Measurements from ENCODE around the gene STYXL1.
"Not testable (repeated sequence)": the region's sequence is repeated elsewhere in the genome, so short reads cannot be mapped to it uniquely, and the experiment has no call there.

STYXL1 gene

DNA sequence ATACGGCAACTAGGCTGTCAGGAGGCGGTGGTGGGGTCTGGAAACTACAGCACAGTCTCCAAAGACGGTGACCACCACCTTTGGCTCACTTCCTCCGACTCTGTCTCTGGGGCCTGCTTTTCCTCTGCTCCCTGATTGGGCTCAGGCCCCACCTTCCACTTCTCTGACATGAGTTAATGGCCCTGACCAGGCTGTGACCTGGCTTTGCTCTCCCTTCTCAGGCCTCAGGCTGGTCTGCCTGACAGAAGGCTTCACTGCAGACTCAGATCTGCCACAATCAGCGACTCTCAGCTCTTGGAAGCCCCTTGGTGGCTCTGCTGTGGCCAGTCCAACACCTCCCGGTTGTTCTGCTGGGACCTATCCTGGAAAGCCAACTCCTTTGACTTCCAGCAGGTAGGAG, 7.7 kb downstream of the STYXL1 start:
- H3K36me3 ChIP-seq (ENCODE audit: control insufficient read depth, insufficient read depth, low read length) = no peaks in the 10 kb centered on the region
- no peak overlapping the region for H3K56ac ChIP-seq (ENCODE audit: low read length)
- no peak overlapping the region for H3K18ac ChIP-seq (ENCODE audit: low read length)
- no peak overlapping the region for H4K8ac ChIP-seq (ENCODE audit: low read depth, low read length)
- H3K4me3 ChIP-seq (ENCODE audit: low read length) = no peak overlapping the region
- H2BK15ac ChIP-seq (replicated peaks; ENCODE audit: low read depth) = no peak overlapping the region
- no peak overlapping the region for H2BK5ac ChIP-seq (ENCODE audit: low read length)
- H3K4ac ChIP-seq (ENCODE audit: low read depth, low read length) = no peak overlapping the region
- H3K27me3 ChIP-seq (ENCODE audit: insufficient read depth, low read length, poor library complexity) = no peaks in the 10 kb centered on the region
- H3K4me1 ChIP-seq (ENCODE audit: control insufficient read depth, low read depth, low read length) = no peaks in the 10 kb centered on the region
- H3K79me2 ChIP-seq (ENCODE audit: control insufficient read depth, insufficient read depth, low read length) = no peaks in the 10 kb centered on the region
- peaks cover 7% of the 10 kb centered on the region for H3K79me1 ChIP-seq (ENCODE audit: low read length)
- H3K4me2 ChIP-seq (ENCODE audit: low read length) = no peak overlapping the region
- no CpG with 5 or more reads among the region's 6 CpGs for WGBS (ENCODE audit: extremely low coverage, insufficient coverage, low lambda C conversion rate)
- H3K23ac ChIP-seq (ENCODE audit: low read length) = no peak overlapping the region
- H3K27ac ChIP-seq (ENCODE audit: low read depth, low read length) = no peak overlapping the region
- no peak for DNase-seq
- H4K5ac ChIP-seq (ENCODE audit: low read length) = no peak overlapping the region
- no peak overlapping the region for H2AK5ac ChIP-seq (ENCODE audit: low read length)
- no peak overlapping the region for H3K9ac ChIP-seq (ENCODE audit: low read length)
- no peak overlapping the region for H2BK120ac ChIP-seq (ENCODE audit: low read depth, low read length)

DNA sequence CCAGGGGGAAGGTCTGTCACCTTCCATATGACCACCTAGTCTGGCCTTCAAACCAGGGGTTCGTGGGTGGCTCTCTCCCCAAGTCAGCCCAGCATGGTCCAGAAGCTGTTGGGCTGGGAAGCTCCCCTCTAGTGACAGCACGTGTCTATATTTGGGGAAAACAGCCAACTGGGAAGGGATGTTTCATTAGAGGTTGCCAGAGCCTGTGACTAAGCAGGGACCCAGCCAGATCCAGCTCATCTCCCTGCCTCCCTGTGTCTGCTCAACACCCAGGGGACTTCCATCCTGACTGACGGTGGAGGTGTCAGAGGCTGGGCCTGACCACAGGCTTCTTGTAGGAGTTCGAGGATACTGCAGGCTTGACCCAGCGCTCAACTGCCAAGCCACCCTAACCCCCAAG, 10.5 kb downstream of the STYXL1 start:
- H3K23ac ChIP-seq (ENCODE audit: low read length) = no peak overlapping the region

DNA sequence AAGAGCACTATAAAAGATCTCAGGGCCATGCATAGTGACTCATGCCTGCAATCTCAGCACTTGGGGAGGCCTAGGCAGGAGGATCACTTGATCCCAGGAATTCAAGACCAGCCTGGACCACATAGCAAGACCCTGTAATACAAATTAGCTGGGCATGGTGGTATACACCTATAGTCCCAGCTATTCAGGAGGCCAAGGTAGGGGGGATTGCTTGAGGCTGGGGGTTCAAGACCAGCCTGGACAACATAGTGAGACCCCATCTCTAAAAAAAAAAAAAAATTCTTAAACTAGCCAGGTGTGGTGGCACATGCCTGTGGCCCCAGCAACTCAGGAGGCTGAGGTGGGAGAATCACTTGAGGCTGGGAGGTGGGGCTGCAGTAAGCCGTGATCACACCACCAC, 15.8 kb downstream of the STYXL1 start:
- Histone ChIP-seq H3K23ac (ENCODE audit: low read length) (no peak overlapping the region), H2AK5ac (ENCODE audit: low read length) (no peak overlapping the region), H2BK15ac (replicated peaks; ENCODE audit: low read depth) (no peak overlapping the region), H3K27me3 (ENCODE audit: insufficient read depth, low read length, poor library complexity) (no peaks in the 10 kb centered on the region), H4K8ac (ENCODE audit: low read depth, low read length) (no peak overlapping the region), H3K79me1 (ENCODE audit: low read length) (no peaks in the 10 kb centered on the region), H3K4me1 (ENCODE audit: control insufficient read depth, low read depth, low read length) (no peaks in the 10 kb centered on the region), H3K9ac (ENCODE audit: low read length) (no peak overlapping the region), H3K27ac (ENCODE audit: low read depth, low read length) (no peak overlapping the region), H3K18ac (ENCODE audit: low read length) (no peak overlapping the region), H3K4me2 (ENCODE audit: low read length) (no peak overlapping the region), H2BK120ac (ENCODE audit: low read depth, low read length) (no peak overlapping the region), H2BK5ac (ENCODE audit: low read length) (no peak overlapping the region), H4K5ac (ENCODE audit: low read length) (no peak overlapping the region), H3K4ac (ENCODE audit: low read depth, low read length) (no peak overlapping the region), H3K4me3 (ENCODE audit: low read length) (no peak overlapping the region), H3K36me3 (ENCODE audit: control insufficient read depth, insufficient read depth, low read length) (no peaks in the 10 kb centered on the region), H3K79me2 (ENCODE audit: control insufficient read depth, insufficient read depth, low read length) (no peaks in the 10 kb centered on the region), H3K56ac (ENCODE audit: low read length) (no peak overlapping the region)
- no peak for DNase-seq
- no CpG with 5 or more reads among the region's 1 CpG for WGBS (ENCODE audit: extremely low coverage, insufficient coverage, low lambda C conversion rate)

More for the DNA sequence above, 10.5 kb downstream of the STYXL1 start:
- H2BK15ac ChIP-seq (replicated peaks; ENCODE audit: low read depth) = no peak overlapping the region
- DNase-seq = no peak
- no peak overlapping the region for H2BK120ac ChIP-seq (ENCODE audit: low read depth, low read length)
- no peak overlapping the region for H3K4me2 ChIP-seq (ENCODE audit: low read length)
- no peaks in the 10 kb centered on the region for H3K27me3 ChIP-seq (ENCODE audit: insufficient read depth, low read length, poor library complexity)
- no peak overlapping the region for H4K5ac ChIP-seq (ENCODE audit: low read length)
- H3K56ac ChIP-seq (ENCODE audit: low read length) = no peak overlapping the region
- no peak overlapping the region for H3K27ac ChIP-seq (ENCODE audit: low read depth, low read length)
- peaks cover 2% of the 10 kb centered on the region for H3K79me1 ChIP-seq (ENCODE audit: low read length)
- H3K18ac ChIP-seq (ENCODE audit: low read length) = no peak overlapping the region
- H3K4ac ChIP-seq (ENCODE audit: low read depth, low read length) = no peak overlapping the region
- no CpG with 5 or more reads among the region's 5 CpGs for WGBS (ENCODE audit: extremely low coverage, insufficient coverage, low lambda C conversion rate)
- no peaks in the 10 kb centered on the region for H3K36me3 ChIP-seq (ENCODE audit: control insufficient read depth, insufficient read depth, low read length)
- H3K79me2 ChIP-seq (ENCODE audit: control insufficient read depth, insufficient read depth, low read length) = no peaks in the 10 kb centered on the region
- no peak overlapping the region for H2AK5ac ChIP-seq (ENCODE audit: low read length)
- H4K8ac ChIP-seq (ENCODE audit: low read depth, low read length) = no peak overlapping the region
- no peaks in the 10 kb centered on the region for H3K4me1 ChIP-seq (ENCODE audit: control insufficient read depth, low read depth, low read length)
- H2BK5ac ChIP-seq (ENCODE audit: low read length) = no peak overlapping the region
- H3K9ac ChIP-seq (ENCODE audit: low read length) = no peak overlapping the region
- H3K4me3 ChIP-seq (ENCODE audit: low read length) = no peak overlapping the region

DNA sequence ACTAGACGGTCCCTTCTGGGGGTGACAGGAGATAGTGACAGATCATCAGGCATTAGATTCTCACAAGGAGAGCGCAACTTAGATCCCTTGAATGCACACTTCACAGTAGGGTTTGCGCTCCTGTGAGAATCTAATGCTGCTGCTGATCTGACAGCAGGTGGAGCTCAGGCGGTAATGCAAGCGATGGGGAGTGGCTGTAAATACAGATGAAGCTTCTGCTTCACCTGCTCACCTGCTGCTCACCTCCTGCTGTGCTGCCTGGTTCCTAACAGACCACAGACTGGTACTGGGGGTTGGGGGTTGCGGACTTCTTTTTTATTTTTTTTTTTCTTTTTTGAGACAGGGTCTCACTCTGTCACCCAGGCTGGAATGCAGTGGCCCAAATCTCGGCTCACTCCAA, 18.1 kb downstream of the STYXL1 start:
- not testable (repeated sequence) for H3K79me2 ChIP-seq (ENCODE audit: control insufficient read depth, insufficient read depth, low read length); H3K4ac ChIP-seq (ENCODE audit: low read depth, low read length); H3K9ac ChIP-seq (ENCODE audit: low read length); H2BK15ac ChIP-seq (replicated peaks; ENCODE audit: low read depth); H3K27ac ChIP-seq (ENCODE audit: low read depth, low read length); H3K4me3 ChIP-seq (ENCODE audit: low read length); H4K8ac ChIP-seq (ENCODE audit: low read depth, low read length); H3K18ac ChIP-seq (ENCODE audit: low read length); H3K36me3 ChIP-seq (ENCODE audit: control insufficient read depth, insufficient read depth, low read length); H3K4me2 ChIP-seq (ENCODE audit: low read length); H3K4me1 ChIP-seq (ENCODE audit: control insufficient read depth, low read depth, low read length); H4K5ac ChIP-seq (ENCODE audit: low read length); H3K23ac ChIP-seq (ENCODE audit: low read length); H3K56ac ChIP-seq (ENCODE audit: low read length); H2BK120ac ChIP-seq (ENCODE audit: low read depth, low read length); DNase-seq; H3K27me3 ChIP-seq (ENCODE audit: insufficient read depth, low read length, poor library complexity); H2AK5ac ChIP-seq (ENCODE audit: low read length); H2BK5ac ChIP-seq (ENCODE audit: low read length); H3K79me1 ChIP-seq (ENCODE audit: low read length)
- WGBS (ENCODE audit: extremely low coverage, insufficient coverage, low lambda C conversion rate) = no CpG with 5 or more reads among the region's 7 CpGs

DNA sequence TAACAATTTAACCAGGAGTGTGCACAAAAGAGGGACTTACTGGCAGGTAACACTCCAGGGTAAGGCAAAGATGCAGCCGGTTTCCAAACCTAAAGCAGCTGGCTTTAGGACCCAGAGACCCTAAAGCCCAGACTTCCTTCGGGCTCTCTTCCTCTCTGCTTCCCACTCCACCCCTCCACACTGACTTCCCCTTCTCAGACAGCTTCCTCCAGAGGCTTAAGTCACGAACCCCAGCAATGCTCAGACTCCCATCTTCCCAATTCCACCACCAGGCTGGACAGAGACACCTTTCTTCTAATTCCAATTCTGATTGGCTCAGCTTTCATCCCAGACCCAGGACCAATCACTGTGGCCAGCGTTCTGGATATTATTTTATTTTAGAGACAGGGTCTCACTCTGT, 24.8 kb downstream of the STYXL1 start:
- peak; percentile 26 for DNase-seq
- no peak overlapping the region for H3K4ac ChIP-seq (ENCODE audit: low read depth, low read length)
- WGBS (ENCODE audit: extremely low coverage, insufficient coverage, low lambda C conversion rate) = no CpG with 5 or more reads among the region's 4 CpGs

DNA sequence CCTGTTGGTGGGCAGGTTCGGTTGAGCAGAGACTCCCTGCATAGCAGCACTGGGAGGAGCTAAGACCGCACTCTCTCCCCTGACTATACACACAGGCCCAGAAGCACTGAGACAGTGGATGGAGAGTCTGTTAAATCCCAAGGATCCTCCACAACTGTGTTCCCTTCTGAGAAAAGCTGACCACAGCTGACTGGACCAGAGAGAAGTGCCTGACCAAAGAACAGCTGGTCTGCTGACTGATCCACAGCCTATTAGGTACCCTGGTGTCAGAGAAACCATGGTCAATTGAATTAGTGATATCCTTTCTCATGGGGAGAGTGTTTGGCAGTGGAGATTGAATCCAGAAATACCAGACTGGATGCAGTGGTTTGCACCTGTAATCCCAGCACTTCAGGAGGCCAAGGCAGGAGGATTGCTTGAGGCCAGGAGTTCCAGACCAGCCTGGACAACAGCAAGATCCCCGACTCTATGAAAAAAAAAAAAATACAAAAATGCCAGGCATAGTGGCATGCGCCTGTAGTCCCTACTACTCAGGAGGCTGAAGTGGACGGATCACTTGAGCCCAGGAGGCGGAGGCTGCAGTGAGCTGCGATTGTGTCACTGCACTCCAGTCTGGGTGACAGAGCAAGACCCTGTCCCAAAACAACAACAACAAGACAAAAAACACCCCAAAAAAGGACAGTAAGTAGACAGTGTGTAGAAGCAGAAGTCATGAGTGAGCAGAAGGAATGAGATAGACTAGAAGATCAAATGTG, 25.6 kb downstream of the STYXL1 start:
- WGBS (ENCODE audit: extremely low coverage, insufficient coverage, low lambda C conversion rate) = no CpG with 5 or more reads among the region's 7 CpGs
- Histone ChIP-seq H3K4ac (ENCODE audit: low read depth, low read length) (no peak overlapping the region), H3K4me1 (ENCODE audit: control insufficient read depth, low read depth, low read length) (no peaks in the 10 kb centered on the region), H4K5ac (ENCODE audit: low read length) (no peak overlapping the region), H3K36me3 (ENCODE audit: control insufficient read depth, insufficient read depth, low read length) (no peaks in the 10 kb centered on the region), H3K56ac (ENCODE audit: low read length) (no peak overlapping the region), H3K79me1 (ENCODE audit: low read length) (no peaks in the 10 kb centered on the region), H2BK15ac (replicated peaks; ENCODE audit: low read depth) (no peak overlapping the region), H3K18ac (ENCODE audit: low read length) (no peak overlapping the region), H2AK5ac (ENCODE audit: low read length) (no peak overlapping the region), H3K4me3 (ENCODE audit: low read length) (no peak overlapping the region), H3K27me3 (ENCODE audit: insufficient read depth, low read length, poor library complexity) (no peaks in the 10 kb centered on the region), H3K79me2 (ENCODE audit: control insufficient read depth, insufficient read depth, low read length) (no peaks in the 10 kb centered on the region), H4K8ac (ENCODE audit: low read depth, low read length) (no peak overlapping the region), H3K27ac (ENCODE audit: low read depth, low read length) (no peak overlapping the region), H3K4me2 (ENCODE audit: low read length) (no peak overlapping the region), H3K23ac (ENCODE audit: low read length) (no peak overlapping the region), H3K9ac (ENCODE audit: low read length) (no peak overlapping the region), H2BK5ac (ENCODE audit: low read length) (no peak overlapping the region), H2BK120ac (ENCODE audit: low read depth, low read length) (no peak overlapping the region)
- DNase-seq = no peak

More for the DNA sequence above, 24.8 kb downstream of the STYXL1 start:
- H3K4me3 ChIP-seq (ENCODE audit: low read length) = no peak overlapping the region
- H3K27ac ChIP-seq (ENCODE audit: low read depth, low read length) = no peak overlapping the region
- no peaks in the 10 kb centered on the region for H3K79me2 ChIP-seq (ENCODE audit: control insufficient read depth, insufficient read depth, low read length)
- H3K36me3 ChIP-seq (ENCODE audit: control insufficient read depth, insufficient read depth, low read length) = no peaks in the 10 kb centered on the region
- no peak overlapping the region for H3K56ac ChIP-seq (ENCODE audit: low read length)
- H4K5ac ChIP-seq (ENCODE audit: low read length) = no peak overlapping the region
- no peak overlapping the region for H2AK5ac ChIP-seq (ENCODE audit: low read length)
- no peak overlapping the region for H3K18ac ChIP-seq (ENCODE audit: low read length)
- no peak overlapping the region for H3K4me2 ChIP-seq (ENCODE audit: low read length)
- H4K8ac ChIP-seq (ENCODE audit: low read depth, low read length) = no peak overlapping the region
- H2BK15ac ChIP-seq (replicated peaks; ENCODE audit: low read depth) = no peak overlapping the region
- H2BK5ac ChIP-seq (ENCODE audit: low read length) = no peak overlapping the region
- no peaks in the 10 kb centered on the region for H3K79me1 ChIP-seq (ENCODE audit: low read length)
- no peaks in the 10 kb centered on the region for H3K4me1 ChIP-seq (ENCODE audit: control insufficient read depth, low read depth, low read length)
- no peaks in the 10 kb centered on the region for H3K27me3 ChIP-seq (ENCODE audit: insufficient read depth, low read length, poor library complexity)
- H2BK120ac ChIP-seq (ENCODE audit: low read depth, low read length) = no peak overlapping the region
- H3K9ac ChIP-seq (ENCODE audit: low read length) = no peak overlapping the region
- H3K23ac ChIP-seq (ENCODE audit: low read length) = no peak overlapping the region

Measured in mesendoderm (in vitro differentiated cells).